ENCODE results near the gene FYB1. TPM values are rescaled to one million over a fixed set of nuclear protein-coding genes. Genes with fewer than 3 reads are reported as not detected.

The FYB1 gene
- total and polyA plus RNA-seq, 7 experiments from 2014 or later, result 310 to 701 (median 491) TPM

- H3K4me3 ChIP-seq (ENCODE audit: low read length), result no peak overlapping the region
- no peak for ATAC-seq
- peak overlapping the region in 8 of 9 donors; percentile 56 to 91 (median 75) for H3K27ac Mint-ChIP-seq
- CTCF ChIA-PET, result interaction anchor here (0.6 to 2.5 kb wide), 5 partner anchors 38 to 136 kb away, joined by 3 to 19 read pairs (median 9); no protein-coding TSS in a partner anchor
- peaks cover 39 to 72% (median 52%) of the 10 kb centered on the region in 7 donors for H3K4me1 Mint-ChIP-seq
- peak overlapping the region in 5 of 10 donors; percentile 2 to 53 (median 49) for H3K4me3 Mint-ChIP-seq
- no peaks in the 10 kb centered on the region for H3K27me3 Mint-ChIP-seq
- H3K27me3 ChIP-seq (ENCODE audit: control insufficient read depth in 2 of 2, insufficient read depth in 2 of 2, low read length in 2 of 2), result no peaks in the 10 kb centered on the region
- intact Hi-C loops (cut with micrococcal nuclease), result loop anchor here in 1 of 2 donors (10.0 kb wide), 1 partner anchor 398 kb away; no protein-coding TSS in a partner anchor
- peaks cover 15 to 43% of the 10 kb centered on the region in 2 donors for H3K4me1 ChIP-seq (ENCODE audit: control insufficient read depth in 2 of 2, insufficient read depth in 2 of 2, low read length in 2 of 2)
- POLR2A ChIA-PET, result interaction anchor here (0.5 to 1.9 kb wide), 6 partner anchors 12 to 136 kb away, joined by 3 to 14 read pairs (median 4); no protein-coding TSS in a partner anchor
- peaks cover 0 to 2% (median 0%) of the 10 kb centered on the region in 11 donors for H3K9me3 Mint-ChIP-seq
- H3K27ac ChIP-seq (ENCODE audit: low read depth, low read length), result no peak overlapping the region
- no peaks in the 10 kb centered on the region for H3K9me3 ChIP-seq (ENCODE audit: control insufficient read depth in 2 of 3, low read length in 3 of 3)
- no peak for DNase-seq
- H3K36me3 ChIP-seq (ENCODE audit: control insufficient read depth in 2 of 3, insufficient read depth in 3 of 3, low read length in 3 of 3), result peaks cover 16 to 45% (median 20%) of the 10 kb centered on the region in 3 experiments
- peaks cover 15 to 35% (median 26%) of the 10 kb centered on the region in 5 donors for H3K36me3 Mint-ChIP-seq
Observed at GRCh38 chr5:39146831-39147540, 72.4 kb downstream of the FYB1 start.

GRCh38 chr5:39143151-39143860 is 76.1 kb downstream of the FYB1 start:
- Mint-ChIP-seq H3K4me1 (peaks cover 16 to 58% (median 29%) of the 10 kb centered on the region in 7 donors), H3K27ac (no peak overlapping the region), H3K36me3 (peaks cover 4 to 22% (median 12%) of the 10 kb centered on the region in 5 donors), H3K4me3 (no peak overlapping the region), H3K27me3 (no peaks in the 10 kb centered on the region), H3K9me3 (no peaks in the 10 kb centered on the region)
- ATAC-seq, result no peak
- Histone ChIP-seq H3K9me3 (ENCODE audit: control insufficient read depth in 2 of 3, low read length in 3 of 3) (no peaks in the 10 kb centered on the region), H3K4me1 (ENCODE audit: control insufficient read depth in 2 of 2, insufficient read depth in 2 of 2, low read length in 2 of 2) (peaks cover 6 to 22% of the 10 kb centered on the region in 2 donors), H3K36me3 (ENCODE audit: control insufficient read depth in 2 of 3, insufficient read depth in 3 of 3, low read length in 3 of 3) (peaks cover 6 to 40% (median 14%) of the 10 kb centered on the region in 3 experiments), H3K27ac (ENCODE audit: low read depth, low read length) (peak overlapping the region; percentile 9), H3K27me3 (ENCODE audit: control insufficient read depth in 2 of 2, insufficient read depth in 2 of 2, low read length in 2 of 2) (no peaks in the 10 kb centered on the region), H3K4me3 (ENCODE audit: low read length) (no peak overlapping the region)
- ChIA-PET POLR2A (interaction anchor here (0.7 to 1.6 kb wide), 2 partner anchors 10 to 140 kb away, joined by 3 read pairs; no protein-coding TSS in a partner anchor), CTCF (interaction anchor here (0.7 to 2.6 kb wide), 4 partner anchors 9 to 140 kb away, joined by 3 to 9 read pairs (median 4); no protein-coding TSS in a partner anchor)
- intact Hi-C loops (cut with micrococcal nuclease), result loop anchor here (2.0 to 10.0 kb wide), 2 partner anchors 17 to 401 kb away; no protein-coding TSS in a partner anchor
- DNase-seq, result no peak

GRCh38 chr5:39140558-39141168 is 78.7 kb downstream of the FYB1 start:
- Histone ChIP-seq H3K27ac (ENCODE audit: low read depth, low read length) (no peak overlapping the region), H3K4me3 (ENCODE audit: low read length) (no peak overlapping the region), H3K36me3 (ENCODE audit: control insufficient read depth in 2 of 3, insufficient read depth in 3 of 3, low read length in 3 of 3) (peaks cover 15 to 62% (median 34%) of the 10 kb centered on the region in 3 experiments), H3K9me3 (ENCODE audit: control insufficient read depth in 2 of 3, low read length in 3 of 3) (no peaks in the 10 kb centered on the region), H3K27me3 (ENCODE audit: control insufficient read depth in 2 of 2, insufficient read depth in 2 of 2, low read length in 2 of 2) (no peaks in the 10 kb centered on the region), H3K4me1 (ENCODE audit: control insufficient read depth in 2 of 2, insufficient read depth in 2 of 2, low read length in 2 of 2) (peaks cover 6 to 12% of the 10 kb centered on the region in 2 donors)
- H3K9me3 Mint-ChIP-seq, result no peaks in the 10 kb centered on the region
- H3K27ac Mint-ChIP-seq, result peak overlapping the region in 7 of 9 donors; percentile 5 to 84 (median 65)
- H3K27me3 Mint-ChIP-seq, result no peaks in the 10 kb centered on the region
- ATAC-seq (no peak), DNase-seq (no peak)
- ChIA-PET POLR2A (interaction anchor here (0.6 to 1.2 kb wide), 4 partner anchors 39 to 88 kb away, joined by 3 to 4 read pairs (median 3); no protein-coding TSS in a partner anchor), CTCF (interaction anchor here (0.8 kb wide), 1 partner anchor 134 kb away, joined by 3 read pairs; no protein-coding TSS in a partner anchor)
- peaks cover 8 to 31% (median 26%) of the 10 kb centered on the region in 5 donors for H3K36me3 Mint-ChIP-seq
- peaks cover 15 to 53% (median 28%) of the 10 kb centered on the region in 7 donors for H3K4me1 Mint-ChIP-seq
- peak overlapping the region in 1 of 10 donors; percentile 20 for H3K4me3 Mint-ChIP-seq
- intact Hi-C loops (cut with micrococcal nuclease), result loop anchor here in 1 of 2 donors (10.0 kb wide), 1 partner anchor 404 kb away; no protein-coding TSS in a partner anchor

- intact Hi-C loops (cut with micrococcal nuclease), result loop anchor here in 1 of 2 donors (10.0 kb wide), 1 partner anchor 694 kb away; no protein-coding TSS in a partner anchor
- no peak for DNase-seq
- H3K4me3 ChIP-seq (ENCODE audit: low read length), result no peak overlapping the region
- ATAC-seq, result no peak
- CTCF ChIA-PET, result interaction anchor here (1.0 to 1.7 kb wide), 2 partner anchors 78 to 144 kb away, joined by 5 to 6 read pairs; no protein-coding TSS in a partner anchor
- H3K36me3 ChIP-seq (ENCODE audit: control insufficient read depth in 2 of 3, insufficient read depth in 3 of 3, low read length in 3 of 3), result peaks cover 31 to 71% (median 43%) of the 10 kb centered on the region in 3 experiments
- H3K36me3 Mint-ChIP-seq, result peaks cover 13 to 43% (median 35%) of the 10 kb centered on the region in 5 donors
- no peak overlapping the region for H3K4me3 Mint-ChIP-seq
- no peaks in the 10 kb centered on the region for H3K27me3 Mint-ChIP-seq
- no peak overlapping the region for H3K27ac ChIP-seq (ENCODE audit: low read depth, low read length)
- peaks cover 6 to 10% of the 10 kb centered on the region in 2 donors for H3K4me1 ChIP-seq (ENCODE audit: control insufficient read depth in 2 of 2, insufficient read depth in 2 of 2, low read length in 2 of 2)
- no peaks in the 10 kb centered on the region for H3K27me3 ChIP-seq (ENCODE audit: control insufficient read depth in 2 of 2, insufficient read depth in 2 of 2, low read length in 2 of 2)
- H3K27ac Mint-ChIP-seq, result peak overlapping the region in 3 of 9 donors; percentile 14 to 77 (median 23)
- no peaks in the 10 kb centered on the region for H3K9me3 Mint-ChIP-seq
- no peaks in the 10 kb centered on the region for H3K9me3 ChIP-seq (ENCODE audit: control insufficient read depth in 2 of 3, low read length in 3 of 3)
- POLR2A ChIA-PET, result no interaction called here
- peaks cover 12 to 51% (median 31%) of the 10 kb centered on the region in 7 donors for H3K4me1 Mint-ChIP-seq
Observed at GRCh38 chr5:39138892-39139291, 80.5 kb downstream of the FYB1 start.

- H3K4me3 Mint-ChIP-seq, result peak overlapping the region in 1 of 10 donors; percentile 30
- ATAC-seq, result no peak
- Histone ChIP-seq H3K4me3 (ENCODE audit: low read length) (no peak overlapping the region), H3K36me3 (ENCODE audit: control insufficient read depth in 2 of 3, insufficient read depth in 3 of 3, low read length in 3 of 3) (peaks cover 40 to 75% (median 47%) of the 10 kb centered on the region in 3 experiments), H3K4me1 (ENCODE audit: control insufficient read depth in 2 of 2, insufficient read depth in 2 of 2, low read length in 2 of 2) (peaks cover 0 to 10% of the 10 kb centered on the region in 2 donors), H3K9me3 (ENCODE audit: control insufficient read depth in 2 of 3, low read length in 3 of 3) (no peaks in the 10 kb centered on the region), H3K27ac (ENCODE audit: low read depth, low read length) (peak overlapping the region; percentile 20), H3K27me3 (ENCODE audit: control insufficient read depth in 2 of 2, insufficient read depth in 2 of 2, low read length in 2 of 2) (no peaks in the 10 kb centered on the region)
- H3K27ac Mint-ChIP-seq, result peak overlapping the region in 8 of 9 donors; percentile 40 to 93 (median 79)
- peak in 2 of 9 donors; percentile 10 to 23 for DNase-seq
- intact Hi-C loops (cut with micrococcal nuclease), result loop anchor here in 1 of 2 donors (1.0 to 10.0 kb wide), 2 partner anchors 7 to 693 kb away; no protein-coding TSS in a partner anchor
- ChIA-PET CTCF (interaction anchor here (1.0 to 1.7 kb wide), 3 partner anchors 12 to 145 kb away, joined by 3 to 6 read pairs (median 5); no protein-coding TSS in a partner anchor), POLR2A (interaction anchor here (0.6 kb wide), 1 partner anchor 182 kb away, joined by 3 read pairs; no protein-coding TSS in a partner anchor)
- H3K9me3 Mint-ChIP-seq, result no peaks in the 10 kb centered on the region
- H3K4me1 Mint-ChIP-seq, result peaks cover 16 to 58% (median 35%) of the 10 kb centered on the region in 7 donors
- no peaks in the 10 kb centered on the region for H3K27me3 Mint-ChIP-seq
- H3K36me3 Mint-ChIP-seq, result peaks cover 19 to 51% (median 43%) of the 10 kb centered on the region in 5 donors
Observed at GRCh38 chr5:39137819-39138451, 81.4 kb downstream of the FYB1 start.

Data from naive thymus-derived CD4-positive, alpha-beta T cell (primary cell).